ENCODE results near the gene PLD6.

- TF ChIP-seq FOXA1 (IDR thresholded peaks at IDR 0.05) (no peak), SP1 (IDR thresholded peaks at IDR 0.05) (no peak), TARDBP (IDR thresholded peaks at IDR 0.05) (no peak), FOXK2 (IDR thresholded peaks at IDR 0.05) (no peak), LEF1 (IDR thresholded peaks at IDR 0.05; ENCODE audit: borderline replicate concordance) (no peak), PKNOX1 (IDR thresholded peaks at IDR 0.05) (no peak), FOXM1 (IDR thresholded peaks at IDR 0.05; ENCODE audit: borderline replicate concordance) (no peak), CTBP1 (IDR thresholded peaks at IDR 0.05; ENCODE audit: borderline replicate concordance) (no peak), ELF4 (IDR thresholded peaks at IDR 0.05) (no peak), BHLHE40 (IDR thresholded peaks at IDR 0.05; ENCODE audit: borderline replicate concordance) (no peak), L3MBTL2 (conservative IDR thresholded peaks at IDR 0.05) (no peak), ARNT (IDR thresholded peaks at IDR 0.05) (no peak), ZNF384 (IDR thresholded peaks at IDR 0.05) (no peak), SUZ12 (IDR thresholded peaks at IDR 0.05) (no peak)
Observed at GRCh38 chr17:17243163-17243562, 37.0 kb upstream of the PLD6 start.

All from HEK293T (cell line).